ENCODE results near the gene OGN.
"Not testable (repeated sequence)": the region's sequence is repeated elsewhere in the genome, so short reads cannot be mapped to it uniquely, and the experiment has no call there.

The OGN gene, protein sequence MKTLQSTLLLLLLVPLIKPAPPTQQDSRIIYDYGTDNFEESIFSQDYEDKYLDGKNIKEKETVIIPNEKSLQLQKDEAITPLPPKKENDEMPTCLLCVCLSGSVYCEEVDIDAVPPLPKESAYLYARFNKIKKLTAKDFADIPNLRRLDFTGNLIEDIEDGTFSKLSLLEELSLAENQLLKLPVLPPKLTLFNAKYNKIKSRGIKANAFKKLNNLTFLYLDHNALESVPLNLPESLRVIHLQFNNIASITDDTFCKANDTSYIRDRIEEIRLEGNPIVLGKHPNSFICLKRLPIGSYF

DNA sequence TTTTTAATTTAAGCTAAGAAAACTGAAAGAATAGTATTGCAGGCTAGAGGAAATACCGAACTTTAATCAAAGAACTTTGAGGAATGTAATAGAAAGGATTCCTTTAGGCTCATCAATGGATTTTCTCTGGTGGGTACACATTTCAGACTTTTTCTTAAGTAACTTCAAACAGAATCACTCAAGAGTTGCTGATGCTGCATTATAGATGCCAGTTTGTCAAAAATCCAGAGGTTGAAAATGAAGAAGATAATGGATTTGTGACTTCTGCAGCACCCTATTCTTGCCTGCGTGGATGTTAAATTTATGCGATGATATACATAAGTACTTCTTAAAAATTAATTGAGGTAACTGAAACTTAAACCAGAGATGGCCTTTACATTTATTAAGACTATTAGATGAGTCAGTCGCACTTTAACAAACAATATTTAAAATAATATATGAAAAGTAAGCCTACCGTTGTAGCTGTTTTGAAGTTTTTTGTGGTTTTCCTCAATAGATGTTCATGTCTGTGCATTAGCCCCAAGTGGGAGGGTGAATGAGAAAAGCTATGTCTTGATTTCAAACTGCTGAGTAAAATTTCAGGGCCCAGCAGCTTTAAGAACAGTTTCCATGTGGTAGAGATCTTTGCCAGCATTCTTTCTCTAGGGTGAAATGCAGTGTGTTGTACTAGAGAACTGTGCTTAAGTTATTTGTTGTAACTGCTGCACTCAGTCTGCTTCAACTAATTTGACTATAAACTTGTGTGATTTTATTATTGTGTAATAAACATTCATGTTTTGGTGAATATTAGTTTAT, at the start of gene OGN:
TSS of gene OGN (minus strand) at position 537 of the 795 bp plus-strand sequence. CDS start 1,171 bp downstream, outside the sequence.
- no peak for DNase-seq

DNA sequence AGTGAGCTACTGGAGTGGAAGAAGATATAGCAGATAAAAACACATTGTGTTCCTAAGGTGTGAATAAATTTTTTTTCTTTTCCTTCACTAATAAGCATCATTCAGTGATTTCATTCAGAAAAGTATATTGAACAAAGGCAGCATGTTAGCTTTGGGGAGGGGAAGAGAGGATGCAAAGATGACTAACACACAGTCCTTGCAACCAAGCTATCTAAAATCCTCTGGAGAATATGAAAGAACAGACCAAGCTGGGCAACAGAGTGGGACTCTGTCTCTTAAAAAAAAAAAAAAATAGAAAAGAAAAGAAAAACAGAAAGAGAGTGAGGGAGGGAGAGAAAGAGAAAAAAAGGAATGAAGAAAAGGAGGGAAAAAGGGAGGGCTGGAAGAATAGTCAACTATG, 42.2 kb upstream of the OGN start:
- DNase-seq: no peak

DNA sequence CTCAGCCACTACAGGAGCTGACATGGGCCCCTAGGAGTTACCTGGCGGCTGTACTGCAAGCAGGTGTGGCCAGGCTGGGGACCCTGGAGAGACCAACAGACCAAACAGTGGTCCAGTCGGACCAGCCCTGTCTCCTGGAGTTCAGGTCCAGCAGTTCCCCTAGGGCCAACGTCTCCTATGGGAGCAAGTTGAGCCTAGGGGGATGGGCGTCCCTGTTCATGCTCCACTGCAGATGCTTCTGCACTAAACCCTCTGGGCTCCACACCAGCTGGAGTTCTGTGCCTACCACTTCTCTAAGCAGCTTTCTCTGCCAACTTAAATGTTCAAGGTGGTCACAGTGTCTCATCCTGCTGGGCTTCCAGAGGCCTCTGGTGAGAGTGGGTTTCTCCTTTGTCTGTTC, 40.5 kb upstream of the OGN start:
- no peak for DNase-seq

DNA sequence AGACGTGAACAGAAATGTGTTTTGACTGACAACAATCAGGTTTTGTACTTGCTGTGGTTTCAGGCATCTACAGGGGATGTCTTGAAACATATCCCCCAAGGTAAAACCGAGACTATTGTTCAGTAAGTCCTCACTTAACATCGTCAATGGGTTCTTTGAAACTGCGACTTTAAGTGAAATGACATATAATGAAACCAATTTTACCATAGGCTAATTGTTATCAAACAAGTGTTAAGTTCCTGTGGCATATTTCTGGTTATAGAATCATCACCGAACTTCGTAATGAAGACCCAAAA, 36.3 kb upstream of the OGN start:
- DNase-seq: no peak

DNA sequence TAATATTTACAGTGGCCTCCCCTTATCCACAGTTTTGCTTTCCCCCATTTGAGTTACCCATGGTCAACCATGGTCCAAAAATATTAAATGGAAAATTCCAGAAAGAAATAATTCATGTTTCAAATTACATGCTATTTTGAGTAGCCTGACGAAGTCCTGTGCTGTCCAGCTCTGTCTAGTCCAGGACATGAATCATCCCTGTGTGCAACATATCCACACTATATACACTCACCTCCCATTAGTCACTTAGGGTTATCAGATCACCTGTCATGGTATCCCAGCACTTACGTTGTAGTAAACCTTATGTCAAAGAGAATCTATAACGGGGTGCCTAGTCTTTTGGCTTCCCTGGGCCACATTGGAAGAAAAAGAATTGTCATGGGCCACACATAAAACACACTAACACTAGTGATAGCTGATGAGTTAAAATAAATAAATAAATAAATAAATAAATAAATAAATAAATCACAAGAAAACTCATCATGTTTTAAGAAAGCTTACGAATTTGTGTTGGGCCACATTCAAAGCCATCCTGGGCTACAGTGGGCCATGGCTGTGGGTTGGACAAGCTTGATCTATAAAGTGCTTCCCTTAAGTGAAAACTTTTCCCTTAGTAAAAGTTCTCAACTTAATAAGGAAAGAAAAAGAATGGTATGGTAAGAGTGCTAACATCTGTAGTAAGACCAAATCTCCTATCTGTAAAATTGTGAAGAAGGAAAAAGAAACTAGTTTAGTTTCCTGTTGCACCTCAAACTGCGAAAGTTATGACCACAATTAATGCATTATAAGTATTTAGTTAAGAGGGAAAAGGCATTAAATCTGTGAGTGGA, 35.8 kb upstream of the OGN start:
- no peak for DNase-seq

DNA sequence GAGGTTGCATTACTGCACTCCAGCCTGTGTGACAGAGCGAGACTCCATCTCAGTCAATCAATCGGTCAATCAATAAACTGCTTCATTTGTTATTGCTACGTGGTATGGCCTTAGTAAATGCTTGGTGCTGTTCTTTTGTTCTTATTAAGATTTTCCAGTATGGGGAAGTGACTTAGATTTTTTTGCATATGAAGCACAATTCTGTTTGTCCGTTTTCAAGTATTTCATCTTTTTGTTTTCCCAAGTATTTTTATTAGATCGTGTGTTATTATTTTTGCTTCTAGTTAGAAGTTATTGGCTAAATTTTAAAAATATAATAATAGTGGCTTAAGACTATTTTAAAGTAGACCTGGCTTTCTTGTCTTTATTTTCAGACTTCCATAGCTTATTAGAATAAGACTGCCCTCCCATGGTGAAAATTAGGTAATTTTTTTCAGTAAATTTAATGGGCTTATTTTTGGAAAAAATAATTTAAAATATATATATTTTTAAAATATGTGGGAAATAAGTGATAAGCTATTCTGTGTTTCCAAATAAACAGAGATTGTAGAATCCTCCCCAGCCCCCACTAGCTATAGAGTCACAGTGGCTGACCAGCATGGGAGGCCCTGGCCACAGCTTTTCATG, 34.6 kb upstream of the OGN start:
- no peak for DNase-seq

DNA sequence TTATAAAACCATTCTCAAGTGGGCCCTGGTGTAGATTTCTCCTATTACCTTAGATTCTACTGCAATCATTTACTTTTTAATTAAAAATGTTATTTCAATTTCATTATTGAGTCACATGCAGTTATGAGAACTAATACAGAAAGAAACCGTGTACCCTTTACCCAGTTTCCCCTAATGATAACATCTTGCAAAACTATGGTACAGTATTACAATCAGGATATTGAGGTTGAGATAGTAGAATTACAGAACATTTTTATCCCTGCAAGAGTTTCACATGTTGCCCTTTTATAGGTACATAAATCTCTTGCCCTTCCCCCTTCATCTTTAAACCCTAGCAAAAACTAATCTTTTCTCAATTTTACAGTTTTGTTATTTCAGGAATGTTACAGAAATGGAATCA, 30.9 kb upstream of the OGN start:
- no peak for DNase-seq

DNA sequence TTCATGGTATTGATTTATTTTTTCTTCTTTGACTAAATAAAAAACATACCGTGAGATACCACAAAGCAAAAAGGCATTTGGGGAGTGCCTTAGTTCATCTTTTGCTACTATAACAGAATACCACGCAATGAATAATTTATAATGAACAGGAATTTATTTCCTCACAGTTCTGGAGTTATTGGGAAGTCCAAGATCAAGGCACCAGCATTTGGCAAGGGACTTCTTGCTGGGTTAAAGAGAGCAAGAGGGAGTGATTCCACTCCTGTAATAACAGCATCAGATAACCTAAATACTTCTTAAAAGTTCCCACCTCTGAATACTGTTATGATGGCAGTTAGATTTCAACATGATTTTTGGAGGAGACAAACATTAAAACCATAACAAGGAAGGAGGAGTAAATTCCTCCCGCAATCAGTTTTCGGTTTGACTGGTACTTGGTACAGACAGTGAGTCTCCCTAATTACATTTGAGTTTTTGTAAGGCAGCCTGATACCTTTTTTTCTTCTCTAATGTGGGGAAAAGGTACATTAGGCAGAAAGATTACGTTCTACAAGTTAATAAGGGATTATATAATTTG, 28.7 kb upstream of the OGN start:
- DNase-seq: no peak

DNA sequence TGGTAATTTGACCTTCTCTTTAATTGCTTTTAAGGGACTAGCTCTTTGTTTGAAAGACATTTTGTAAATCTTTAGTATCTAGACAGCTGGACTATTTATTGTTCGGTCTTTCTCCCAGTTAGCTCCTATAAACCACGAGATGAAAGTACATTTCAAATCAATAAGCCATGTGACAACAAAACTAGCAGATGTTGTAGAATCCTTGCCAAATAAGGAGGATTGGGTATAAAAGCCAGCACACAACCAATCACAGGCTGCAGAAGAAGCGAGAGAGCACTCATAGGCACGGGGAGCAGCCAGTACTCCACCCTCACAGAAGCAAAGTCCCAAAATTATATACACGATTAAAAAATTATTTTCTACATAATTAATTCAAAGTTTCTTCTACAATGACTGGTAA, 28.0 kb upstream of the OGN start:
- DNase-seq: no peak

DNA sequence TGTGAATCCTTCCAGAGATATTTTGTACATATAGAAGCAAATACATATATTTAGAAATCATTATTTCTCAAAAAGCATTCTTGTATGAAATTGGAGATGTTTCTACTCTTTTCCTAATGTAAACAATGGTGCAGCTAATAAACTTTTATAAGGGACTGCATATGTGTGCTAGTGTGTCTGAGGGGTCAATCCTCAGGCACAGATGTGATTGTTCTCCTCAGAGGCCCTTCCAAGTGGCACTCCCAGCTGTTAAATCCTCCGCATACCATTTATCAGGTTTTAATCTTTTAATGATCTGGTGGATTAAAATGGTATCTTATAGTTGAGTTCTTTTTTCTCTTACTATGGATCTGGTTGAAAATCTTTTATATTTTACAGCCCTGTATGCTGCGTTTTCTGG, 25.5 kb upstream of the OGN start:
- no peak for DNase-seq

DNA sequence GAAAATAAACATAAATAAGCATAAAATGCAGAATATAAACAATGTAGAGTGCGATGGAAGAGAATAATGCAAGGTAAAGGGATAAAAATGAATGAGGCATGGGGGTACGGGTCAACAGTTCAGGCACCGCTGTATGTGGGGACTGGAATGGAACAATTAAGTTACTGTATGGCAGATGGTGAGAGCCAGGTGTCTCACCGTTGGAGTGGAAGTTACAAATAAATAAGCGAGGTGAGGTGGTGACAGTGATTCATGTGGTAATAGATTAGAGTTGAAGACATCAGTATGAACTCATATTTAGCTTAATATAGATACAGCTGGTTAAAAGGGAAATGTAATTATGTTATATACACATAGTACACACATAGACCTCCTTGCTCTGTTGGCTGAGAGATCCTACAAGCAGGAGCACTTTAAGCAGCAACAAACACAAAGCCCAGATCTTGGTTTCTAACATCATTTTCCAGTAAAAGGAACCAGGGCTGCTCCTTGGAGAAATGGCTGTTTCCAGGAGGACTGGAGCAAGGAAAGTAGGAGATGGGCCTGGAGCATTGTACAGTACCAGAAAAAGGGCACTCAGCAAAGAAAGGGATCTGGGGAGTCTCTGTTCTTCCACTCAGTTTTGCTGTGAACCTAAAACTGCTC, 22.2 kb upstream of the OGN start:
- DNase-seq: no peak

DNA sequence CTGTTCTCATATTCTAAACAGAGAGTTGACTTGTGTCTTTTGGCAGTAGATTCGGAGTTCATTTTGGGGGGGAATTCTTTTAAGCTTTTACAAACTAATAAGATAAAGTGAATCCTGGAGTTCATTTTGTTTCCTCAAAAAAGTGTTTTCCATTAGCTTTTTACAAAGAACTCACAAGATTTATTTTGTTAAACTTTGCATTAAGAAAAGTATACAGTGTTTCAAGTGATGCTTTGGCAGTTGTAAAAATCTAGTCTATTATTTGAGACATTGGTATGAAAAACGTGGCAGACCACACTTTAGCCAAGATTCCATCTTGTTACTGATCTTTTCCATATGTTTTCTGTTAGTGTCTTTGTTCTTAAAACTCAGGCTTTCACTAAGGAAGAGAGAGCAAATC, 21.1 kb upstream of the OGN start:
- DNase-seq: no peak

DNA sequence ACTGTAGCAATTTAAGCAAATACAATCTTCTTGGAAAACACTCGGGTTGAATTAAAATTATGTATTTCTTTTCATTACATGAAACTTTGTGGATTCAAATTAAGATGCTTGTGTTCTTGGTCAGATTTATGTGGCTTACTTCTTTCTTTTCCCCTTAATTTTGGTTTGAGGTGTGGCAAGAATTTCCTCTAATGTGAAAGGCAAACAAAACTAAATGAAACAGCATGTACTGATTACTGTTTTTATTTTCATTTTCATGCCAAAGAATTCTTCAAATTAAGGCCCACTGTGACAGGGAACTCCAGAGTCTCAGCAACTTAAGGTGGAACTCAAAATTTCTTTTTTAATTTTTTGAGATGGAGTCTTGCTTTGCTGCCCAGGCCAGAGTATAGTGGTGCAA, 20.0 kb upstream of the OGN start, which contains the start of gene OMD:
TSS of gene OMD (minus strand) at position 132 of the 400 bp plus-strand sequence. CDS start 6,913 bp downstream, outside the sequence.
- DNase-seq: no peak

DNA sequence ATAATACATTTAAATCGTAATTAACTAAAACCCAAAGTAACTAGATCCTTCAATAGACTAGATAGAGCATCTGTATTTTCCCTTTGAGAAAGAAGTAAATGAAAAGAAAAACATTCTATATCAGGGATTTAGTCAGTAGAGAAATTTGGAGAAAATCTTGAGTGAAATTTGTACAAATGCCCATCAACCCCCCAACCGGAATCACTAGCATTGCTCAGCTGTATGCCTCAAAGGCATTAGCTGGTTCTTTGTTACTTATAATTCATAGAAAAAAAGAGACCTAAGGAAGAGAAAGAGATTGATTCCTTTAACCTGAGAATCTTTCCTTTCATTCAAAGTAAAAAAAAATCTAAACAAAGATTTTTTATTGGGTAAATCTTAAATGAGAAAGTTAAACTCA, 19.2 kb upstream of the OGN start:
- no peak for DNase-seq

DNA sequence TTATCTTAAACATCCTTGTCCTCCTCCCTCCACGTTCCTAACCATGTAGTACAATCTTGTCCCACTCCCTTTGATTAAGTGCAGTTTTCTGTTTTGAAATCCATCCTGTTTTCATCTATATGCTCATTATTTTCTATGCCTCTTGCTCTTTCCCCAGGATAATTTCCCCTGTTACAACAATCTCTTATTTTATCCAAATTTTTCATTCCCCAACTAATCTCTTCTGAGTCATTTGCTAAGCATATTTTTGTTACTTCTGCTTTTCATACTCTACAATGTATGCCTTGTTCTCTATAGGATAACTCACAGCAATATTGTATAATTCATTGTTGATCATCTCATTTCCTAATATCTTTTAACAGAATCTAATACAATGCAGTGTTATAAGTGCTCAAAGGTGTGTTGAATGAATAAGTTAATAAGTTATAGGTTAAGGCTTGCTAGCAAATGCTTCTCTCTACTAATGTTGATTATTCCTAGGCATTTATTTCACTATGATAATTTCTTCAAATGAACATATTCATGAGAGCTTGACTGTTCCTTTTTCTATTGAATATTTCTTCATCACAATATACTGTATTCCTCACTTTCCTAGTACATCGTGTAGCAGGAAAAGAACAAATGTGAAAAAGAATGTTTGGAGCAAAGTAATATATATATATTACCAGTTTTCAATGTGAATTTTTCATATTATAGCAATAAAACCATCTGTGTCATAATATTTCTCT, 18.4 kb upstream of the OGN start:
- DNase-seq: no peak

DNA sequence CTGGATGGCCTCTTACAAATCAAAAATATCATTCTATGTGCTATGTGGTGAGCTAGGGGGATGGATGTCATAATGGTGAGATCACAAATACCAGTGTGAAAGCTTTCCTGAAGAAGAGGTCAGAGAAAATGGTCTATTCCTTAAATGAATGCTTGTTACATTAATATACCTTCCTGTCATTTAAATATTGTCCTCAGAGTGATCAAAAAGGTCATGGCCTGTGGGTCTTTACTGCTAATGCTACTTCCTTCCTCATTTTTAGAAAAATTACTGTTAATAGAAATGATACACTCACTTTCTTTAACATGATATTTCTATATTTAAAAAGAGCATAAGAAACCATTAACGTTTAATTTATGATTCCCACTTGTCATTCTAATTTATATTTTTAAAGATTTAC, 10.2 kb upstream of the OGN start:
- DNase-seq: no peak

DNA sequence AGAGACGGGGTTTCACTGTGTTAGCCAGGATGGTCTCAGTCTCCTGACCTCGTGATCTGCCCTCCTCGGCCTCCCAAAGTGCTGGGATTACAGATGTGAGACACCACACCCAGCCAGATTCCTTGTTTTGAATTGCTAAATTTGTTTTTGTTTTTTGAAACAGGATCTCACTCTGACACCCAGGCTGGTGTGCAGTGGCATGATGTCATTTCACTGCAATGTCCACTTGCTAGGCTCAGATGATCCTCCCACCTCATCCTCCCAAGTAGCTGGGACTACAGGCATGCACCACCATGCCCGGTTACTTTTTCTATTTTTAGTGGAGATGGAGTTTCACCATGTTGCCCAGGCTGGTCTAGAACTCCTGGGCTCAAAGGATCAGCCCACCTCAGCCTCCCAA, 6.8 kb upstream of the OGN start:
- not testable (repeated sequence) for DNase-seq

DNA sequence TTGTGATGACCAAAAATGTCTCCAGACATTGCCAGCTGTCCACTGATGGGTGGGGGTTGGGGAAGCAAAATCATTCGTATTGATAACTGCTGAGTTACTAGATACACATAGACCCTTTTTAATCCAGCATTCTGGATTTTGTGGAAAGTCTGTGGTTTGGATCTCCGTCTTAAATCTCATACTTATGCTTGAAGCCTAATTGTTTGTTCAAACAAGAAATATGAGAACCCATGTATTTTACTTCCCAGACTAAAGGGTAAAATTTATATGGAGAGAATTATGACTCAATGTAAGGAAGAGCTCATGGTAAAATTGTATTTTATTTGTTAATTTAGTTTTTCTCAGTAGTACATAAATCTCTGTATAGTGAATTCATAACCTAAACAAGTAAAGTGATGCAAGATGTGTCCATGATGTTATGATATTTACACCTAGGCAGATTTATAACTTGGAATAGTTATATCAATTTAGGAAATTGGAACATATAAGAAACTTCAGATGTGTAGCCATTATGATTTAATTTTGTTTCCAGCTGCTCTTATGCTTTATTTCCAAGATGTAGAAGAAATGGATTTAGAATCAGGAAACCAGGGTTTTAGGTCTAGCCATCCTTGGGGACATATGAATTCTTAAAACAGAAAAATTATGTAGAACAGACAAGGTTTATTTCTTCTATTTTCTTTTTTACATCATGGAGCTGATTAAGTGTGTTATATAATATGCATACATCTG, 4.5 kb upstream of the OGN start:
- DNase-seq: no peak

DNA sequence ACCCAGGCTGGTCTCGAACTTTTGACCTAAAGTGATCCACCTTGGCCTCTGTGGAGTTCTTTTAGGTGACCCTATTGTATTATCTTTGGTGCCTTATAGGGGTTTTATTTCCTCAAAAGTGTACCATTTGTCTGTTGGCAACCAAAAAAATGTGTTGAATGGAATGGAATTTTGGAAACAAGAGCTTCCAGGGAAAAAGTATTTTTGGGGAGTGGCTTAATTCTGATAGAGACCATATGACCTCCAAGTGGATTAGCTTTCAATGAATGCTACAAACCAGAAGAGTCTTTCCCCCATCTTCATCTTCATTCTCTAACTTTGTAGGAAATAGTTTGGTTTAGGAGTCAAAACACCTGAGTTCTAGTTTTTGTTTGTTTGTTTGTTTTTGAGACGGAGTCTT, 3.4 kb upstream of the OGN start:
- DNase-seq: no peak

DNA sequence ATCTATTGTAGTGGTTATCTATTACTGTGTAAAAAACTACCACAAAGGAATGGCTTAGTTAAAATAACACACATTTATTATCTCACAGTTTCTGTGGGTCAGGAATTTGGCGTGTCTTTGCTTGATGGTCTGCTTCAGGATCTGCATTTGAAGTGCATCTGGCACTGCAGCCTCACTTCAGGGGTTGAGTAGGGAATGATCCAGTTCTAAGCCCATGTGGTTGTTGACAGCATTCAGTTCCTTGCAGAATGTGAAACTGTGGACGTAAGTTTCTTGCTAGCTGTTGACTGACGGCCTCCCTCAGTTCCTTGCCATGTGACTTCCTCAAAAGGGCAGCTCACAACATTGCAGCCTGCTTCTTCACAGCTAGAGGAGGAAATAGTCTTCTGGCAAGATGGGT, 2.1 kb upstream of the OGN start:
- DNase-seq: peak; percentile 68

DNA sequence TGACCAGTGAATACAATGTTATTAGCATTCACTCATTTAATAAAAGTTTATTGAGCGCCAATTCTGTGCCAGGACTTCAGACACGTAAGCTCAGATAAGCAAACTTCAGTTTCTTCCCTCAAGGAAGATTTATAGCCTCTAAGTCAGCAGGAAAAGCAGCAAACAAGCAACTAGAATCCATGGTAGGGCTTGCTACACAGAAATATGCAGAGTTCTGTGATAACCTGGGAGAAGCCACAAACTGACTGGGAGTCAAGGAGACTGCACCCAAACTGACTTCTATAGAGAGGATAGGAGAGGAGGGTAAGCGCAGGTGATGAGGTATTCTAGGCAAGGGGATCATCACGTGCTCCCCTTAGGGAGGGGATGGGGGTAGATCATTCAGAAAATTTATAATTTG, 1.4 kb upstream of the OGN start:
- DNase-seq: no peak

Data from activated effector memory CD4-positive, alpha-beta T cell treated with anti-CD3 and anti-CD28 coated beads, Interleukin-2, amount 50 U/mL, for 16 hours (primary cell).